GM13976 (cell line): Measurements from ENCODE around the gene FOXR1.
"Not testable (repeated sequence)": the region's sequence is repeated elsewhere in the genome, so short reads cannot be mapped to it uniquely, and the experiment has no call there.

Experiments
- DNase-seq: peaks from one replicate; pipeline ENCODE4 v3.0.0; 2012; ENCODE audit warnings: low spot score
- CTCF ChIP-seq: IDR thresholded peaks from 2 replicates; pipeline ENCODE4 v1.5.1; 2012; ENCODE audit warnings: borderline replicate concordance, mild to moderate bottlenecking; ENCODE audit not compliant: insufficient read depth; ENCODE audit errors: extremely low read depth, missing control alignments, control extremely low read depth
- in situ Hi-C: fragments of 300-500 bp; cut with MboI; formaldehyde crosslinking; loops from one replicate; pipeline ENCODE4 v1.12.0; 2022; ENCODE audit warnings: low sequenced_read_pairs, mixed read lengths, inconsistent platforms; ENCODE audit not compliant: unreplicated experiment

FOXR1 gene

DNA sequence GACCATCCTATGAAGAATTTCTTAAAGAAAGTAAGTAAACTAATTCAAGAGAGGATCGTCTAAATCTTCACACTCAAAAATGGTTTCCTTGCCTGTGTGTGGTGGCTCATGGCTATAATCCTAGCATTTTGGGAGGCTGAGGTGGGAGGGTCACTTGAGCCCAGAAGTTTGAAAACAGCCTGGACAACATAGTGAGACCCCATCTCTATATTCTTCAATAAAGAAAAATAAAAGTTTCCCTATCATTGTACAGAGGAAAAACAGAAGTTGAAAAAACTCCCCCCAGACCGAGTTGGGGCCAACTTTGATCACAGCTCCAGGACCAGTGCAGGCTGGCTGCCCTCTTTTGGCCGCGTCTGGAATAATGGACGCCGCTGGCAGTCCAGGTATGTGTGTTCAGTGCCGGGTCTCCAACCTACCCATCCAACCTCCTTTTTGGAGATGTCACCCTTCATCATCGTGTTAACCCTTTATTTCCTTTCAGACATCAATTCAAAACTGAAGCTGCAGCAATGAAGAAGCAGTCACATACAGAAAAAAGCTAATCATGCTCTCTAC lies 43.6 kb downstream of the FOXR1 start:
- no peak for TF ChIP-seq CTCF
- in situ Hi-C loops: no loop called here
- no peak for DNase-seq

DNA sequence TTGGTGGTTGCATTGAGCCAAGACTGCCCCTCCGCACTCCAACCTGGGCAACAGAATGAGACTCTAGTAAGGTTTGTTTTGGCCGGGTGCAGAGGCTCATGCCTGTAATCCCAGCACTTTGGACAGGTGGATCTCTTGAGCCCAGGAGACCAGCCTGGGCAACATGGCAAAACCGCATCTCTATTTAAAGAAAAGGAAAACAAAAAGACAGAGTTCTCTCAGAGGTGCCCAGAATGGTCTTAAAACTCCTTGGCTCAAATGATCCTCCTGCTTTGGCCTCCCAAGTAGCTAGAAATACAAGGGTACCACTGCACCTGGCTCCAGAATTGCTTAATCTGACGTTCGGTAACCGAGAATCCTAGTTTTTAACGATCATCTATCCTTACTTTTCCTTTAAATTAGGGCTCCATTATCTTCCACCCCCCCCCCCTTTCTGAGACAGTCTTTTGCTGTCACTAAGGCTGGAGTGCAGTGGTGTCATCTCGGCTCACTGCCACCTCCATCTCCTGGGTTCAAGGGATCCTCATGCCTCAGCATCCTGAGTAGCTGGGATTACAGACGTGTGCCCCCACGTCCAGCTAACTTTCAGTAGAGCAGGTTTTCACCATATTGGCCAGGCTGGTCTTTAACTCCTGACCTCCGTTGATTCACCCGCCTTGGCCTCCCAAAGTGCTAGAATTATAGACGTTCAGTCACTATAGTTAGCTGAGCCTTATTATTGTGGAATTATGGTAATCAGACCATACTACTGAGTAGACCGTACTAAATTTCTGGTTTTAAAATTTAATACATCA lies 44.9 kb downstream of the FOXR1 start:
- no peak for TF ChIP-seq CTCF
- in situ Hi-C loops: no loop called here
- DNase-seq: no peak

- in situ Hi-C loops, DNase-seq: not testable (repeated sequence)
Observed at GRCh38 chr11:119017377-119017776, 45.8 kb downstream of the FOXR1 start.

DNA sequence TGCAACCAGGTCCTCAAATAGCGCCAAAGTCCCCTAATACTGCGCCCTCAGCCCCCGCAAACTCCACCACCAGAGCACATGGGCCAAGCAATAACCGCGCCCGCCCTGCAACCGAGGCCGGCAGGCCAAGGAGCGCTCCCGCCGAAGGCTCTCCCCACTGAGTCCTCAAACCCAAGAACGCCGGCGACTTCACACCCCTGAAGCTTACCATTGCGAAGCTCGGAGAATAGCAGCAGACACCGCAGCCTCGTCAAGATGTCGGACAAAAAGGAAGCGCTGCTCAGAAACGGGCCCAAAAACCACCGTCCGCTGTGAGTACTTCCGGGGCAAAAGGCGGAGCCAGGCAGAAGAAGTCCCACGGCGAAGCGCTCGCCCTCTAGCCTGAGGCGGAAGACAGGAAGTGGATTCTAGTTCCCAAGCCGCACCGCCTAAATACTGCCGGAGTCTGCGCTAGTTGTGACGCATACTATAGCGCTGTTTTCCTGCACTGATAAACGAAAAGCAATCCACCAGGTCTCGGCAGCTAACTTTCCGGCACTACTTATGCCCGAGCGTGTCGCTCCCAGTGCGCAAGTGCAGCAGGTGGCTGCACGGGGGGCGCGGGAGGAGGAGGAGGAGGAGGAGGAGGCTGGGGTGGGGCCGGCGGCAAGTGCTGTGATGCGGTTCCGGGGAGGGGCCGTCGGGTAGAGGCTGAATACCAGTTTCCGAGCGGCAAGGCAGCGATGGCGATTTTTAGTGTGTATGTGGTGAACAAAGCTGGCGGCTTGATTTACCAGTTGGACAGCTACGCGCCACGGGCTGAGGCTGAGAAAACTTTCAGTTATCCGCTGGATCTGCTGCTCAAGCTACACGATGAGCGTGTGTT lies 46.7 kb downstream of the FOXR1 start, which contains the start of the genes RPS25 and TRAPPC4:
TSS of gene RPS25 (minus strand) at position 270 of the 865 bp plus-strand sequence. CDS start at position 211, 59 bp downstream.
TSS of gene TRAPPC4 (plus strand) at position 693 of the 865 bp plus-strand sequence. CDS start at position 723, 30 bp downstream.
- in situ Hi-C loops: no loop called here
- TF ChIP-seq CTCF: no peak
- peak; percentile 96 for DNase-seq

GRCh38 chr11:119019996-119020395 lies 48.4 kb downstream of the FOXR1 start:
- in situ Hi-C loops: no loop called here
- TF ChIP-seq CTCF: no peak
- peak; percentile 12 for DNase-seq

DNA sequence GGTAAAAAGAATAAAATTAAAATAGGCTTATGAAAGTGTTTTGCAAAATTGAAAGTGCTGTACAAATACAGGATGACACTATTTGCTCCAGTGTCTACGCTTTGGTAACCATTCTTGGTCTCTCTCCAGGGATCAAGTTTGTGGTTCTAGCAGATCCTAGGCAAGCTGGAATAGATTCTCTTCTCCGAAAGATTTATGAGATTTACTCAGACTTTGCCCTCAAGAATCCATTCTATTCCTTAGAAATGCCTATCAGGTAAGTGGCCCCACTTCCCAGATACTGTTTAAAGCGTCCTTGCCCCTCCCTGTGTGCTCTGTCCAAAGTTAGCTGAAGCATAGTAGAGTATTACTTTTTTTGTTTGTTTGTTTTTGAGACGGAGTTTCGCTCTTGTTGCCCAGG lies 50.1 kb downstream of the FOXR1 start:
- no peak for DNase-seq
- in situ Hi-C loops: no loop called here
- TF ChIP-seq CTCF: no peak
